NCI-H345 treated with DMSO at 0.1 percent for 48 hours (cell line): Measurements from ENCODE around the gene MEF2A.
"Not testable (repeated sequence)": the region's sequence is repeated elsewhere in the genome, so short reads cannot be mapped to it uniquely, and the experiment has no call there.

ENCODE experiments used
- DNase-seq: peaks from one replicate; lab custom pipeline; 2025; ENCODE audit not compliant: unreplicated experiment; lab: John Stamatoyannopoulos, UW

Gene MEF2A

DNA sequence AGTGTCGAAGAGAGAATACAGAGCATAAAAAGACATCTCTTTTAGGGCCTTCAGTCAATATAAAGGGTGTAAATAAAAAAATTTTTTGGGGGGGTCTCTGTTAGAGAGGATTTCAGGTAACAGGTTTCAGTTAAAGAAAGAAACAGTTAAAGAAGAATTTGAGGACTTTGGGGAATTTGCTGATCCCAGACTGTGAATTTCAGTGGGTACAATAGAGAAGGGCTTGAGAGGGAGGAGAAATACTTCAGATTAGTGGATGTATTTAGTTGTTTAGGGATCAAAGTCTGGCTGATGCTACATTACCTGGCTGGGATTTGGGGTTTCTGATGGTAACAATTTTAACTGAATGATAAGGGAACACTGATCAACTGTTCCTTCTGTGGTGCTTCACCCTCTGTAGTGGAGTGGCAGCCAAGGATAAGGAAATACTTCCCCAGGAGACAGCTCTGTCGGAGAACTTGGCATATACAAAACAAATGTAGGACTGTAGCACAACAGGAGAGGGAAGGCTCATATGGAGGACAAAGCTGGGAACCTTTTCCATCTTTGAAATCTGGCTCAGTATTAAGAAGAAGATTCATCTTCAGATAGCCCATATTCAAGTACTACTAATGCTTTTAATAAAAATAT lies 79.2 kb downstream of the MEF2A start:
- no peak for DNase-seq

DNA sequence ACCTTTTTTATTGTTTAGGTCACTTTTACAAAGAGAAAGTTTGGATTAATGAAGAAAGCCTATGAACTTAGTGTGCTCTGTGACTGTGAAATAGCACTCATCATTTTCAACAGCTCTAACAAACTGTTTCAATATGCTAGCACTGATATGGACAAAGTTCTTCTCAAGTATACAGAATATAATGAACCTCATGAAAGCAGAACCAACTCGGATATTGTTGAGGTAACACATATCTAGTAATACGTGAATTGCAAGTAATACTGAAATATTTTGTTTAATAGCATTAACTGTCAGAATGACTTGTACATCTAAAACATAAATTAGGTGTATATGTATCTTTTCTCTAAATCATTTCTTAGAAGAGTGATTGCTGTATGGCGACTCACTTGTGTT lies 79.8 kb downstream of the MEF2A start:
- DNase-seq, result no peak

DNA sequence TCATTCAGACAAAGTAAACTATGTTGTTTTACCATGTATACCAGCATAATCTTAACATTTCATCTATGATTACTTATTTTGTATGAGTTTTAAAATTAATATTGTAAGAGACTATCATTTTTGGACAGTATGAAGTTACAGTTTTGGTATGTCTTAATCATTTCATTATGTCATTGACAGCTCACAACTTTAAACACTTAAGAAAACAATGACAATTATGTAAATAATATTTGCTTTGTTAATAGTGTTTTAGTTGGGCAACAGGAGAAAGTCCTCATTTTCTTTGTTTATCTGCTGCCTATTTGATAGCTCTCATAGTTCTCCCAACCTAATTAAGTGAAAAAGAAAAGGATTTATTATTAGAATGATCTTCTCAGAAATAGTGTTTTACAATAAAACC lies 80.2 kb downstream of the MEF2A start:
- no peak for DNase-seq

DNA sequence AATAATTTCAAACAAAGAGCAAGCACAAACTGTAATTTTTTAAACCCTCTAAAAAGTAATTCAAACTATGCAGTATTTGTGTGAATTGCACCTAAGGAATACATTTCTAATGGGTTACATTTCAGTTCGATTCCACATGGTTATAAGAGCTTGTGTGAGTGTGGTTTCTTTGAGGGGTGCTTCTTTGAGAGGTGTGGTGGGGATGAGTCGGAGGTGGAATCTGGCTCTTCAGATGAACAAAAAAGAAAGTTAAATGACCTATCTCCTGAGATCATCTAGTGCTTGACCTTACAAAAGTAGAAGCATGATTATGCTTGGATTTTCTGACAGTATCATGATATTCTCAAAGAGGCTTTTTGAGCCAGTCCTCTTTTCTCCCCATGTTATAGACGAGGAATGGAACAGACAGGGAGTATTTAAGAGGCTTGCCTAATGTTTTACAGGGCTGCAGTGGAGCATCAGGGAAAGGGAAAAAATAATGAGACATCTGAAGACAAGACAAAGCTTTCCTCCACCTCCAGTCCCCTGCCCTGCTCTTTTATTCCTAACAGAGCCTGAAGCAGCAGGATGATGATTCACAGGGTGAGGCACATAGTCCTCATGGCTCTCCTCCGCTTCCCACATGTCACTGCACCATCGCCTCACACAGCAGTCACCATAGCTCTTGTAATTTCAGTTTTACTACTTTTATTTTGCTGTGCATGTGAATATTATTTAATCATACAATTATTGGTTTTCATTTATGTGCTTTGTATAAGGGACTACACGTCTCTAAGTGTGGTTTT lies 85.4 kb downstream of the MEF2A start:
- no peak for DNase-seq

DNA sequence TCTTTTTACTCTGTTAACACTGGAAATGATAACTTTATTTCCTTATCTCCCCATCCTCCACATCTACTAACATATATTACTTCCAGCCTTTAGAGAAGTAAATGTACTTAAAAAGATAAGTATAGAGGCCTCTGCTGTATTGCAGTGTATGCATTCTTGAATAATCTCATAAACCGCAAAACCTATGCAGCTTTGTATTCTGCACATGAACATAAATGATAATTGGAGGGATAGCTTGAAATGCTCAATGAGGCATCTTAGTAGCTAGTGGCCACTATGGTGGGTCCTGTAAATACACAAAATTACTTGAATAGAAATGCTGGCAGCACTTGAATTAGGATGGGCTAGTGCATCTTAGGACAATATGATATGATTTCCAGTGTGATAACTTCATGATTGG lies 90.4 kb downstream of the MEF2A start:
- no peak for DNase-seq

DNA sequence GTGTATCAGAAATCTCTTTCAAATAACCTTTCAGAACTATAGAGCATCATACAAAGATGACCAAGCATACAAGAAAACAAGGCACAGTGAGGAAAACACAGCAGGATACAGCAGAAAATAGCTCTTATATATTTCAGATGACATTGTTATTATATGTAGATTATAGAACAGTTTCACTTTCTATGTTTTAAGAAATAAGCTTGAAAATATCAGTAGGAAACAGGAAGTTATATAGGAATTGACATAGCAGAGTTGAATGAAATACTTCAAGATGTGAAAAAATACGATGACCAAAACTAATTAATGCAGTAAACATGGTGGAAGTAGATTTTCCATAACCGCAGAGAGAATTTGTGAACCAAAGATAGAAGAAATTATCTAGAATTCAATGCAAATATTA lies 92.2 kb downstream of the MEF2A start:
- DNase-seq, result no peak

DNA sequence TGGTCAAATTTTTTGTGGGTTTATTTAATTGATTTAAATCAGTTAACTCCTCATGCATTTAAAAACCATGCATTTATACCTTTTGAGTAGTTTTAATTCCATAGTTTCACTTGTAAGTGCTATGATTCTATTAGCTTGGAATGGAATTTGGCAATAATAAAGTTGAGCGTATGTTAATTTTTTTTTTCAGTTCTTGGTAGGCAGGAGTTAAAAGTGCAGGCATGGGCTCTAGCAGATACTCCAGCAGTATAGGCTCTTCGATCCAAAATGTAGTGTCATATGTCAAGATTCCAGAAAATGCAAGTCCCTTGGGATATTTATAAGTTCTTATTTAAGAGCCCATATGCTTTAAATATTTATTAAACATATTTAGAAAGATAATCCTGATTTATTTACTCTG lies 97.1 kb downstream of the MEF2A start:
- no peak for DNase-seq

DNA sequence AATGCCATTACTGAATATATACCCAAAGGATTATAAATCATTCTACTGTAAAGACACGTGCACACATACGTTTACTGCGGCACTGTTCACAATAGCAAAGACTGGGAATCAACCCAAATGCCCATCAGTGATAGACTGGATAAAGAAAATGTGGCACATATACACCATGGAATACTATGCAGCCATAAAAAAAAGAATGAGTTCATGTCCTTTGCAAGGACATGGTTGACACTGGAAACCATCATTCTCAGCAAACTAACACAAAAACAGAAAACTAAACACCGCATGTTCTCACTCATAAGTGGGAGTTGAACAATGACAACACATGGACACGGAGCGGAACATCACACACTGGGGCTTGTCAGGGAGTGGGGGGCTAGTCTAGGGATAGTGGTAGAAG lies 100.3 kb downstream of the MEF2A start:
- not testable (repeated sequence) for DNase-seq

DNA sequence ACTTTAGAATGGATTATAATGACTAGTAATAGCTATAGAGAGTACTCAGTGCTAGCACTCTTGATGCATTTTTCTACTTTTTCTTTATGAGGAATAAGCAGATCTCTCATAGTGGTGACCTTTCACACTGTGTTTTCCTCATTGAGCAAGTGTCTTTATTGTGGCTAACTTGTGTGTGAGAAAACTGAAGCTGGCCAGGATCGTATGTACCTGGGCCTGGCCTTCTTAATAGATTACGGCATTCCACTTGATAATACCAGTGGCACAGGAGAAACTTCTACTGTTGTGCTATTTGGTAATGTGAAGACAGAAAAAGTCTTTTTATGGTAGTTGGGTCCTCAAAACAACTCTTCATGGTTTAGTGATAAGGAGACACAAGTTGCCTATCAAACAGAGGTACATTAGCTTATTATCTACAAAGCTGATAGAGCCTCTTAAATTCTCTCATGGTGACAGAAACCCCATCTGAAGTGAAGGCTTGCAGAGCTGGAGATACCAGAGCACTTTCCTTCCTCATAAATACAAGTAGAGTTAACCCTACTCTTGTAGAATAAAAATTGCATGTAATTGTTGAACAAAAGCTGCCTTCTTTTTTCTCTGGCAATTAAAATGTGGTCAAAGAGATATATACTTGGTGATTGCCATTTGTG lies 102.9 kb downstream of the MEF2A start:
- no peak for DNase-seq

DNA sequence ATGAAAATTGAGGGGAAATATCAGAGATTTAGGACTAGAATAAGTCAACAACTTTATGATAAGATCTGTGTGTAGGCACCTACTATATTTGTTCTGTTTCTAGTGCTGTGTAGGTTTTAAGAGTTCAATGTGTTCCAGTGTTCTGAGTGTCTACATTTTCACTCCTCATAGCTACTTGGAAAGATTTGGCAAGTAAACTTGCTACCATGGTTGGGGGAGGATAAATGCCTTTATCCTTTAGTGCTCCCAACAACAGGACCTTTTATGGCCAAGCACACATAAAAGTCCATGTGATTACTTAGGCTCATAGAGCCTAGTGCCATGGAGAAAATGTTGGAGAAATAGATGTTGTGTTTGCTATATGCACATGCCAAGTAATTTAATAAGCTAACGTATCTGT lies 103.5 kb downstream of the MEF2A start:
- no peak for DNase-seq

DNA sequence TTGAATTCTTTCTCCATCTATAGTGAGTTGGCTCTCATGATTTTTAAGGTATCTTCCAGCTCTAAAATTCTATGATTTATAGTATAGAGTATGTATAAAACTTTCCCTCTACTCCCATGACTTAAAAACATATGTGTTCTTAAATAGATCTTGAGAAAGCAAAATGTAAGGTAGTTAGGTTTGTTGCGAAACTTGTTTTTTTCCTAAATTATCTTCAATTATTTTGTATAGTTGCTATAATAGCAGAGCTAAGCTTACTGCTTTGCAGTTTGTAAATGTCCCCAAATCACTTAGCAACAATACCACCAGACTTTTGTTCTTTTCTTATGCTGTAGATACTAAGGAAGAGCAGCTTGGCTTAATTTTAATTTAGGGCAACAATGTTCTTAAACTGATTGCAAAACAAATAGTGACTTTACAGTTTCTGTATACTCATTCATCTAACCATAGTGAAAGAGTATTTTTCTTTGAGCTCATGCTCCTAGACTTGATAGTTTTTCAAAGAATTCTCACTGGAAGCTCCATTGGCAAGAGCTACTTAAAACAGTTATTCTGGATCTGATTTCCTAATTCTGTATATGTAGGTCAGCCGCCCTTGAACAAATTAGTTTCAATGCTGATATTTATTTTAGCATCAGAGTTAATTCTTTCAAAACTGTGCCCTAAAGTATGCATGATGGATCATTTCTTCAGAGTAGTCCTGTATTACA lies 106.3 kb downstream of the MEF2A start:
- DNase-seq, result no peak

DNA sequence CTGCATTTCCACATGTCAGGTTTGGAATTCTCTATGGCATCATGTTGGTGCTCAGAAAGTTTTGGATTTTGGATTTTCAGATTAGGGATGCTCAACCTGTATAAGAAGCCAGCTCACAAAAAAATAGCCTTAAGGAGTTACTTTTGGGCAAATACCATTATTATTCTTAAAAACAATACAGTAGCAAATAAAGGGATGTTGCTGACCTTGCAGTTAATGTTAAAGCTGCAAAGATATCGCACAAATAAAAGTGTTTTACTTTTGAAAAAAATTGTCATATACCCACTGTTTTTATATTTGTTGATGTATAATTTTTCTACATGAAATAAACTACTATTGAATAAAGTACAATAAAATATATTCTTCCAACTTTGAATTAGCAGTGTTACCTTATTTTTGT lies 107.3 kb downstream of the MEF2A start:
- DNase-seq, result no peak

DNA sequence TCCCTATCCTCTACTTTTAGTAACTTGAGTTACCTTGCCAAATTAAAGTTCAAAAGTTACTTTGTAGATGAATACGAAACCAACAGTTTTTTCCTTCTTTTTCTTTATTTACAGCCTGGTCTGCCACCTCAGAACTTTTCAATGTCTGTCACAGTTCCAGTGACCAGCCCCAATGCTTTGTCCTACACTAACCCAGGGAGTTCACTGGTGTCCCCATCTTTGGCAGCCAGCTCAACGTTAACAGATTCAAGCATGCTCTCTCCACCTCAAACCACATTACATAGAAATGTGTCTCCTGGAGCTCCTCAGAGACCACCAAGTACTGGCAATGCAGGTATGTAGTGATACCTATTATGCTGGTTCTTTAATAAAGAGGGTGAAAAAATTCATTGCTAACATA lies 108.5 kb downstream of the MEF2A start:
- no peak for DNase-seq

DNA sequence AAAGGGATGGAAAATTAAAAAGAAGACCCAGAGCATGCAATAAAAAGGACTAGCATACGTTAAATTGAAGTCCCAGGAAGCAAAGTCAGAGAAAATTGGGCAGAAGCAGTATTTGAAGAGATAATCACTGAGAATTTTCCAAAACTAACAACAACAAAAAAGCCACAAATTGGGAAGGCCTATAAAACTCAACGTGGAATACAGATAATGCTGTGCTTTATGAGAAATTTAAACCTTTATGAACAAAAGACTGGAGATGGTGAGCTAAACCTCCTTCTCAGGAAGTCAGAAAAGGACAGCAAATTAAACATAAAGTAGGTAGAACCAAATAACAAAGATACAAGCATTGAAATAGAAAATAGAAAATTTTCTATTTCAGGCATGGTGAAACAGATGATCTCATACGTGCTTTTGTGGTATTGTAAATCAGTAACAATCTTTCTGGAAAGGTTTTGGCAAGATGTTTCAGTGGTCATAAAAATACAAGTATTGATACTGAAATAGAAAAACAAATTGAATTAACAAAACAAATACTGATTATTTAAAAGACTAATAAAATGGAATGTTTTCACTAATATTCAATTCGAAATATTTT lies 111.9 kb downstream of the MEF2A start:
- DNase-seq, result no peak

DNA sequence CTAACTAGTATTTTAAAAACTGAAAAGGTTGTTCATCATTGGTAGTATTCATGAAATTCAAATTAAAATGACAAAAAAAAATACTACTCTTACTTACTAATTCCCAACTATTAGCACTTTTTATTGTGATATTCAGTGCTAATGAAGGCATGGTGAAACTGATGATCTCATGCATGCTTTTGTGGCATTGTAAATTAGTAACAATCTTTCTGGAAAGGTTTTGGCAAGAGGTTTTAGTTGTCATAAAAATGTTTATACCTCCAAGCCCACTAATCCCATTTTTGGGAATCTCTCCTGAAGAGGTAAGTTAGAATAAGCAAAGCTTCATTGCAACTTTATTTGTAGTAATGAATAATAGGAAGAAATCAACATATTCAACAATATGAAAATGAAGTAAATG lies 114.5 kb downstream of the MEF2A start:
- DNase-seq, result no peak

DNA sequence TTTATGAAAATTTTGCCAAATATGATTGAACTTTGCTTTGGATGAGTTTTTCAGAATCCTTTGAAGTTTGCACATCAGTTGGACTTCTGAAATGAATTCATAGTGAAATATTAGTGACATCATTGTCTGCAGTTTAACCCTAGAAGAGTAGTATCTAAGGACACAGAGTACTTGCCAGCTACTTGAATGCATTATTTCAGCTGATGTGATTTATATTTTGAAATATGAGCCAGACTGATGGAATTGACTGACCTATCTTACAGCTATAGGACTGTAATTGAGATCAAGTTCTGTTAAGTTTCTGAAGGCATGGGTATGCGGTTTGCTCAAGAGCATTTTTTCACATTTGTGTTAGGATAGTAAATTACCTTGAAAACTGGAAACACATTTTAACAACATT lies 116.2 kb downstream of the MEF2A start:
- DNase-seq, result no peak

DNA sequence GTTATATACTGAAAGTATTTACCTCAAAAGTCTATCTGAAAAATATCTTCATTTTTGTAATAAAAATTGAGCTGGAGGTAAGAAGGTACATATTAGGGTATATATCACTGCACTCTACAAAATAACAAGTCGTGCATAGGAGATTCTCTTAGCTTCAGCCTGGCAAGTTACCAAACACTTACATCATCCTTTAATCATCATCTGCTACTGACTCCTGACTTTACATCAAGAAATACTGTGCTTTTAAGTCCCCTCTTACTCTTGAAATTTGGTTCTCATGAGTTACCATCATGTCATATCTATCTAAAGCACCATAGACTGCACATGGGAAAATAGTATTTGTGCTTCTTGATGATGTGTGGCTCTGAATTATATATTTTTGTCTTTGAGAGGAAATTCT lies 116.7 kb downstream of the MEF2A start:
- no peak for DNase-seq

DNA sequence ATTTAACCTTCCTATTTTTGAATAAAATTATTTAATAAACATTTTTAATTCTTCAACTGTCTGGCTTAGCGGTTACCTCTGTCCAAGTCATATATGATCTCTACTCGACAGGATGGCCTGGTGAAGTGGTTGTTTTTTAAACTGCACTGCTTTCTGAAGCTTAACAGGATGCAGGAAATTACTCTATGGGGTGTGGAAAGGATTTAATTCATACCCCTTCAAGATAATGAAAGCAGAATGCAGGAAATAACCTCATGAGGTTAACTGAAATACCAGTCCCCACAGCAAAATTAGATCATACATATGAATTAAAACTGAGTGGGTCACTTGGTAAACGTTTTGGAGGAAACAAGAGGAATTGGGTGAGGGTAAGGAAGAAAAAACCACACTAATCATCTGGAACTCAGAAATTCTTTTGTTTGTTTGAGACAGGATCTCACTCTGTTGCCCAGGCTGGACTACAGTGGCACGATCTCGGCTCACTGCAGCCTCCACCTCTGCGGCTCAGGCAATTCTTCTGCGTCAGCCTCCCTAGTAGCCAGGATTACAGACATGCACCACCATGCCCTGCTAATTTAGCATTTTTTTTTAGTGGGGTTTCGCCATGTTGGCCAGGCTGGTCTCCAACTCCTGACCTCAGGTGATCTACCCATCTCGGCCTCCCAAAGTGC lies 117.4 kb downstream of the MEF2A start:
- no peak for DNase-seq

DNA sequence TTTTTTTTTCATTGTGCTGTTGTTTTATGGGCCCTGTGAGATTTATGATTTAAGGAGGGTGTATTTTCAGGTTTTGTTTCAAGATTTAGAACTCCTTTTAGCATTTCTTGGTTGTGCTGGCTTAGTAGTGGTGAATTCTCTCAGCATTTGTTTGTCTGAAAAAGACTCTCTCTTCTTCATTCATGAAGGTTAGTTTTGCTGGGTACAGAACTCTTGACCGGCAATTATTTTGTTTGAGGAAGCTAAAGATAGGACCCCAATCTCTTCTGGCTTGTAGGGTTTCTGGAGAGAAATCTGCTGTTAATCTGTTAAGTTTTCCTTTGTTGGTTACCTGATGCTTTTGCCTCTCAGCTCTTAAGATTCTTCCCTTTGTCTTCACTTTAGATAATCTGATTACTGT lies 120.5 kb downstream of the MEF2A start:
- DNase-seq, result no peak

DNA sequence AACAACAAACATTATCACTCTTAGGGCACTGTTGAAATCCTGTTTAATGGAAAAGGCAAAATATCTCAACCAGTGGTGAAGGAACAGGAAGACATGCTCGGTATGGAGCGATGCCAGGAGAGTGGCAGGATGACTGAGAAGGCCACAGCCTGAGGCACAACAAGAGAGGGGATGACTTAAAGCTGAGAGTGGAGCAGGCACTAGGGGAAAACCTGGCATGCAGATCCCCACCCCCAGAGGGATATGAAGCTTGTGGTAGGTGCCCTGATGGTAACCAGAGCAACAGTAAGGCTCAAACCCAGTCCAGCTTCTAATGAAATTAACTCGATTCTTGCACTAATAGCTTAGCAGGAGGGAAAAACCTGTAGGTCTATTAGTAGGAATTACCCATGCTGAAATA lies 127.0 kb downstream of the MEF2A start:
- no peak for DNase-seq

DNA sequence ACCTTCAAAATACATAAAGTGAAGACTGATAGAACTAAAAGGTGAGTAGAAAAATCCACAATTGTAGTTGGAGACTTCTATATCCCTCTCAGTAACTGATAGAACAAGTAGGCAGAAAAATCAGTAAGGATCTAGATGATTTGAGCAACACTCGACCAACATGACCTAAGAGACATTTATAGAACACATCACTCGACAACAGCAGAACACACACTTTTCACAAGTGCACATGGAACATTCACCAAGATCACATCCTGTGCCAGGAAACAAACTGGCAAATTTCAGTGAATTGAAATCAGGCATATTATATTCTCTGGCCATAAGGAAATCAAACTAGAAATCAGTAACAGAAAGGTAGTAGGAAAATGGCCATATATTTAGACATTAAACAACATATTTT lies 130.3 kb downstream of the MEF2A start:
- DNase-seq, result no peak
